ENCODE measurements around the gene GPC3.

GRCh38 chrX:133511041-133511440 lies 474.4 kb downstream of the GPC3 start:
- TF ChIP-seq POLR2A (IDR thresholded peaks at IDR 0.05): no peak
- no peak for TF ChIP-seq CTCF (IDR thresholded peaks at IDR 0.05)
